ENCODE measurements around the gene RNF220.

RNF220 gene

GRCh38 chr1:44507490-44508396 is 102.7 kb downstream of the RNF220 start:
- no peak for DNase-seq
- Histone ChIP-seq H3K27ac (ENCODE audit: low read depth, low read length) (no peak overlapping the region), H2BK5ac (ENCODE audit: low read depth, low read length, poor library complexity) (no peak overlapping the region), H3K18ac (ENCODE audit: low read length) (no peak overlapping the region), H3K4me2 (ENCODE audit: low read length) (no peak overlapping the region), H4K8ac (ENCODE audit: low read depth, low read length) (no peak overlapping the region), H3K4ac (ENCODE audit: low read depth, low read length) (no peak overlapping the region), H3K27me3 (ENCODE audit: insufficient read depth, low read length) (no peaks in the 10 kb centered on the region), H3K14ac (ENCODE audit: low read length) (no peak overlapping the region), H2AK5ac (ENCODE audit: low read length) (no peak overlapping the region), H2BK12ac (ENCODE audit: low read length) (no peak overlapping the region), H3K9ac (ENCODE audit: low read length) (no peak overlapping the region), H2BK120ac (ENCODE audit: insufficient read depth, low read length, poor library complexity) (no peak overlapping the region), H3K23ac (ENCODE audit: low read length) (no peak overlapping the region), H2AFZ (ENCODE audit: insufficient read depth, low read length, poor library complexity) (no peak overlapping the region), H3K4me1 (ENCODE audit: control insufficient read depth in 1 of 2, insufficient read depth in 2 of 2, low read length in 2 of 2) (no peaks in the 10 kb centered on the region), H3K36me3 (ENCODE audit: control insufficient read depth in 1 of 2, insufficient read depth in 2 of 2, low read length in 2 of 2) (no peaks in the 10 kb centered on the region), H3K79me2 (ENCODE audit: control insufficient read depth, insufficient read depth, low read length, poor library complexity) (no peaks in the 10 kb centered on the region), H3K4me3 (ENCODE audit: low read depth, low read length) (no peak overlapping the region), H3K9me3 (ENCODE audit: insufficient read depth, low read depth, low read length) (no peaks in the 10 kb centered on the region), H4K12ac (ENCODE audit: low read depth, low read length) (no peak overlapping the region), H3K79me1 (ENCODE audit: low read length) (no peaks in the 10 kb centered on the region), H4K91ac (ENCODE audit: low read depth, low read length) (no peak overlapping the region)
- WGBS (ENCODE audit: extremely low coverage, insufficient coverage, insufficient read length), result no CpG with 5 or more reads among the region's 26 CpGs

GRCh38 chr1:44508397-44508745 is 103.3 kb downstream of the RNF220 start:
- H3K9me3 ChIP-seq (ENCODE audit: insufficient read depth, low read depth, low read length), result no peaks in the 10 kb centered on the region
- H3K27ac ChIP-seq (ENCODE audit: low read depth, low read length), result no peak overlapping the region
- H3K4me1 ChIP-seq (ENCODE audit: control insufficient read depth in 1 of 2, insufficient read depth in 2 of 2, low read length in 2 of 2), result no peaks in the 10 kb centered on the region
- H2BK120ac ChIP-seq (ENCODE audit: insufficient read depth, low read length, poor library complexity), result no peak overlapping the region
- H3K36me3 ChIP-seq (ENCODE audit: control insufficient read depth in 1 of 2, insufficient read depth in 2 of 2, low read length in 2 of 2), result no peaks in the 10 kb centered on the region
- no peak overlapping the region for H3K9ac ChIP-seq (ENCODE audit: low read length)
- no peaks in the 10 kb centered on the region for H3K27me3 ChIP-seq (ENCODE audit: insufficient read depth, low read length)
- peak overlapping the region; percentile 17 for H3K23ac ChIP-seq (ENCODE audit: low read length)
- no peak overlapping the region for H3K4me3 ChIP-seq (ENCODE audit: low read depth, low read length)
- H3K4ac ChIP-seq (ENCODE audit: low read depth, low read length), result no peak overlapping the region
- no CpG with 5 or more reads among the region's 5 CpGs for WGBS (ENCODE audit: extremely low coverage, insufficient coverage, insufficient read length)
- H3K79me2 ChIP-seq (ENCODE audit: control insufficient read depth, insufficient read depth, low read length, poor library complexity), result no peaks in the 10 kb centered on the region
- no peak for DNase-seq
- no peak overlapping the region for H2BK12ac ChIP-seq (ENCODE audit: low read length)
- no peak overlapping the region for H3K4me2 ChIP-seq (ENCODE audit: low read length)
- H3K18ac ChIP-seq (ENCODE audit: low read length), result no peak overlapping the region
- no peak overlapping the region for H2AK5ac ChIP-seq (ENCODE audit: low read length)
- no peak overlapping the region for H4K12ac ChIP-seq (ENCODE audit: low read depth, low read length)
- no peak overlapping the region for H3K14ac ChIP-seq (ENCODE audit: low read length)
- H4K8ac ChIP-seq (ENCODE audit: low read depth, low read length), result no peak overlapping the region
- H3K79me1 ChIP-seq (ENCODE audit: low read length), result no peaks in the 10 kb centered on the region
- no peak overlapping the region for H2AFZ ChIP-seq (ENCODE audit: insufficient read depth, low read length, poor library complexity)
- H2BK5ac ChIP-seq (ENCODE audit: low read depth, low read length, poor library complexity), result no peak overlapping the region
- H4K91ac ChIP-seq (ENCODE audit: low read depth, low read length), result no peak overlapping the region

- no peak overlapping the region for H4K91ac ChIP-seq (ENCODE audit: low read depth, low read length)
Observed at GRCh38 chr1:44511363-44511762, 106.3 kb downstream of the RNF220 start.

GRCh38 chr1:44511769-44512168 is 106.7 kb downstream of the RNF220 start:
- Histone ChIP-seq H3K4me3 (ENCODE audit: low read depth, low read length) (no peak overlapping the region), H3K4me2 (ENCODE audit: low read length) (no peak overlapping the region), H3K36me3 (ENCODE audit: control insufficient read depth in 1 of 2, insufficient read depth in 2 of 2, low read length in 2 of 2) (no peaks in the 10 kb centered on the region), H2BK5ac (ENCODE audit: low read depth, low read length, poor library complexity) (no peak overlapping the region), H3K23ac (ENCODE audit: low read length) (no peak overlapping the region), H2AK5ac (ENCODE audit: low read length) (no peak overlapping the region), H3K27me3 (ENCODE audit: insufficient read depth, low read length) (no peaks in the 10 kb centered on the region), H2BK120ac (ENCODE audit: insufficient read depth, low read length, poor library complexity) (no peak overlapping the region), H3K4me1 (ENCODE audit: control insufficient read depth in 1 of 2, insufficient read depth in 2 of 2, low read length in 2 of 2) (no peaks in the 10 kb centered on the region), H3K79me1 (ENCODE audit: low read length) (no peaks in the 10 kb centered on the region), H2BK12ac (ENCODE audit: low read length) (no peak overlapping the region), H4K91ac (ENCODE audit: low read depth, low read length) (no peak overlapping the region), H3K4ac (ENCODE audit: low read depth, low read length) (no peak overlapping the region), H4K12ac (ENCODE audit: low read depth, low read length) (no peak overlapping the region), H3K9ac (ENCODE audit: low read length) (no peak overlapping the region), H3K18ac (ENCODE audit: low read length) (no peak overlapping the region), H3K79me2 (ENCODE audit: control insufficient read depth, insufficient read depth, low read length, poor library complexity) (no peaks in the 10 kb centered on the region), H3K27ac (ENCODE audit: low read depth, low read length) (no peak overlapping the region), H3K14ac (ENCODE audit: low read length) (no peak overlapping the region), H2AFZ (ENCODE audit: insufficient read depth, low read length, poor library complexity) (no peak overlapping the region), H3K9me3 (ENCODE audit: insufficient read depth, low read depth, low read length) (peaks cover 1% of the 10 kb centered on the region), H4K8ac (ENCODE audit: low read depth, low read length) (no peak overlapping the region)
- DNase-seq, result no peak
- WGBS (ENCODE audit: extremely low coverage, insufficient coverage, insufficient read length), result no CpG with 5 or more reads among the region's 7 CpGs

More at GRCh38 chr1:44511363-44511762, 106.3 kb downstream of the RNF220 start:
- H4K8ac ChIP-seq (ENCODE audit: low read depth, low read length), result no peak overlapping the region
- H3K79me1 ChIP-seq (ENCODE audit: low read length), result no peaks in the 10 kb centered on the region
- no peak for DNase-seq
- no peaks in the 10 kb centered on the region for H3K36me3 ChIP-seq (ENCODE audit: control insufficient read depth in 1 of 2, insufficient read depth in 2 of 2, low read length in 2 of 2)
- H2AFZ ChIP-seq (ENCODE audit: insufficient read depth, low read length, poor library complexity), result no peak overlapping the region
- no peaks in the 10 kb centered on the region for H3K79me2 ChIP-seq (ENCODE audit: control insufficient read depth, insufficient read depth, low read length, poor library complexity)
- no CpG with 5 or more reads among the region's 3 CpGs for WGBS (ENCODE audit: extremely low coverage, insufficient coverage, insufficient read length)
- peaks cover 1% of the 10 kb centered on the region for H3K9me3 ChIP-seq (ENCODE audit: insufficient read depth, low read depth, low read length)
- H3K4me1 ChIP-seq (ENCODE audit: control insufficient read depth in 1 of 2, insufficient read depth in 2 of 2, low read length in 2 of 2), result no peaks in the 10 kb centered on the region
- no peak overlapping the region for H3K18ac ChIP-seq (ENCODE audit: low read length)
- no peak overlapping the region for H3K4me2 ChIP-seq (ENCODE audit: low read length)
- no peak overlapping the region for H3K23ac ChIP-seq (ENCODE audit: low read length)
- no peak overlapping the region for H4K12ac ChIP-seq (ENCODE audit: low read depth, low read length)
- H3K4ac ChIP-seq (ENCODE audit: low read depth, low read length), result no peak overlapping the region
- no peak overlapping the region for H2BK12ac ChIP-seq (ENCODE audit: low read length)
- H2BK120ac ChIP-seq (ENCODE audit: insufficient read depth, low read length, poor library complexity), result no peak overlapping the region
- no peak overlapping the region for H3K27ac ChIP-seq (ENCODE audit: low read depth, low read length)
- no peak overlapping the region for H2BK5ac ChIP-seq (ENCODE audit: low read depth, low read length, poor library complexity)
- no peak overlapping the region for H3K14ac ChIP-seq (ENCODE audit: low read length)
- H3K9ac ChIP-seq (ENCODE audit: low read length), result no peak overlapping the region
- H3K4me3 ChIP-seq (ENCODE audit: low read depth, low read length), result no peak overlapping the region
- H3K27me3 ChIP-seq (ENCODE audit: insufficient read depth, low read length), result no peaks in the 10 kb centered on the region
- H2AK5ac ChIP-seq (ENCODE audit: low read length), result no peak overlapping the region

All from trophoblast cell (in vitro differentiated cells and primary cell).